ENCODE measurements around the gene INHBE.

INHBE gene

DNA sequence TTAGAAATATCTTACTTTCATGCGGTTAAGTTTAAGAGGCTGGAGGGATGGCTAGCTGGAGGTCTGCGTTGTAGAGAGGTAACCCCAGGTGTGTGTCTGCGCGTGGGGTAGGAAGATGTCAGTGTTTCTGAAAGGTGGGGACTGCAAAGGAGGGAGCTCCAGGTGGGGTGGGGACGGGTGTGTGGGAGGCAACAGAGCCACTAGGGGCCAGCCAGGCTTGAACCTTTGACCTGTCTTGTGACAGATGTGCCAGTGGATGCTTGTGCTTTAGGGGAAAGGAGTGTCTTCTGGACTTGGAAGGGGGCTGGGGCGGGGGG lies 5.3 kb downstream of the INHBE start:
- H3K4me3 ChIP-seq (ENCODE audit: low read depth in 1 of 2, low read length in 2 of 2) = peak overlapping the region; percentile 12 to 62
- peaks cover 19 to 37% of the 10 kb centered on the region in 2 donors for H3K4me1 ChIP-seq (ENCODE audit: control insufficient read depth in 1 of 2, insufficient read depth in 2 of 2, low read length in 2 of 2)
- H3K9me3 ChIP-seq (ENCODE audit: control insufficient read depth in 1 of 2, low read length in 2 of 2) = no peaks in the 10 kb centered on the region
- no peak overlapping the region for H3K9ac ChIP-seq (ENCODE audit: low read depth in 1 of 2, low read length in 2 of 2)
- H3K36me3 ChIP-seq (ENCODE audit: control insufficient read depth in 1 of 2, insufficient read depth in 2 of 2, low read length in 2 of 2) = no peaks in the 10 kb centered on the region
- H3K27ac ChIP-seq (ENCODE audit: low read depth, low read length) = no peak overlapping the region
- H3K27me3 ChIP-seq (ENCODE audit: control insufficient read depth in 1 of 2, insufficient read depth in 2 of 2, low read length in 2 of 2) = peaks cover 5 to 13% of the 10 kb centered on the region in 2 donors

DNA sequence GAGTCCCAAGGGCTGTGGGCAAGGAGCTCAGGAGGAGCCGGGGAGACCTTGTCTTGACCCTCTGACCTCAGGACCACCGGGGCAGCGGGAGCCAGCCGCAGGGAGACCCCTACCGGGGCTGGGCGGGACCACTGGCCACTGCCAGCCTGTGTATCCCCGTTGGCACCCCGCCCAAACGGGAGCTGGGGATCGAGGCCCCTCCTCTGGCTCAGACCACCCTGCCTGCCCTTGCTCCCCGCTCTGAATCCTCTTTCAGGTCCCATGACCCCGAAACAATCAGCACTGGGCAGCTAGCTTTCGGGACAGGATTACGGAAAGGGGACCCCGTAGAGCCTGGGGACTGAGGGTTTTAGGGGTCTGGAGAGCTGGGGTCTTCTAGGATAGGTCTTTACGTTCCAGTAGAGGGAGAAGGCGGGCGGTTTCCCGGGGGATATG lies 5.8 kb downstream of the INHBE start:
- peak overlapping the region; percentile 0 for H3K27ac ChIP-seq (ENCODE audit: low read depth, low read length)
- peaks cover 15 to 33% of the 10 kb centered on the region in 2 donors for H3K4me1 ChIP-seq (ENCODE audit: control insufficient read depth in 1 of 2, insufficient read depth in 2 of 2, low read length in 2 of 2)
- peak overlapping the region; percentile 62 to 85 for H3K4me3 ChIP-seq (ENCODE audit: low read depth in 1 of 2, low read length in 2 of 2)

DNA sequence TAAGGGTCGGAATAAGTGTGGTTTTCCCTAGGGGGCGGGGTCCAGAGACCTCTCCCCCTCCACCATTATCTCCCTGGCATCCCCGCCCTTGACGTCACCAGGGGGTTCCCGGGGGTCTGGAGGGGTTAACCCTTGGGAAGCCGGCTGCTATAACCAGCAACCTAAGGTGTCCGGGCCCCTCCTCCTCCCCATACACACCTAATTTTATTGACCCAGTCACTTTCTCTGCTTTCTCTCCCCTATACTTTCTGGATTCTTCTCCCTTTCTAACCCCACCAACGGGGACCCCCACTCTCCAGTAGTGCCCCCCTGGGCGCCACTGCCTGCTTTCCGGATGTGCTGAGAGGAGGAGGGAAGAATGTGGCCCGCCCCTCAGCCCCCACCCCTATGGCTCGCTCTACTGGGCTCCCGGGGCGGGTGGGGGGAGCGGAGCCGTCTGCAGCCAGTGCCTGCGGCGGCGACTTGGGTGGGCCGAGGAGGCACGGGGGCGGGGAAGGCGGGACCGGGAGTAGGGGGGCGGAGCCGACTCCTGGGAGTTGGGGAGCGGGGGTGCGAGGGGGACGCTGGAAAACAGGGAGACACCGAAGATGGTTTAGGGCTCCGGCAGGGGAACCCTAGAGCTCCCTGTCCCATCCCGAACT lies 6.3 kb downstream of the INHBE start:
- Histone ChIP-seq H3K27ac (ENCODE audit: low read depth, low read length) (peak overlapping the region; percentile 48), H3K36me3 (ENCODE audit: control insufficient read depth in 1 of 2, insufficient read depth in 2 of 2, low read length in 2 of 2) (no peaks in the 10 kb centered on the region), H3K4me3 (ENCODE audit: low read depth in 1 of 2, low read length in 2 of 2) (peak overlapping the region; percentile 79 to 85), H3K27me3 (ENCODE audit: control insufficient read depth in 1 of 2, insufficient read depth in 2 of 2, low read length in 2 of 2) (peaks cover 5 to 13% of the 10 kb centered on the region in 2 donors), H3K4me1 (ENCODE audit: control insufficient read depth in 1 of 2, insufficient read depth in 2 of 2, low read length in 2 of 2) (peaks cover 11 to 30% of the 10 kb centered on the region in 2 donors), H3K9me3 (ENCODE audit: control insufficient read depth in 1 of 2, low read length in 2 of 2) (no peaks in the 10 kb centered on the region), H3K9ac (ENCODE audit: low read depth in 1 of 2, low read length in 2 of 2) (peak overlapping the region; percentile 62 to 64)

More for the DNA sequence above, 5.8 kb downstream of the INHBE start:
- H3K36me3 ChIP-seq (ENCODE audit: control insufficient read depth in 1 of 2, insufficient read depth in 2 of 2, low read length in 2 of 2) = no peaks in the 10 kb centered on the region
- peak overlapping the region; percentile 38 to 52 for H3K9ac ChIP-seq (ENCODE audit: low read depth in 1 of 2, low read length in 2 of 2)
- peaks cover 5 to 13% of the 10 kb centered on the region in 2 donors for H3K27me3 ChIP-seq (ENCODE audit: control insufficient read depth in 1 of 2, insufficient read depth in 2 of 2, low read length in 2 of 2)
- no peaks in the 10 kb centered on the region for H3K9me3 ChIP-seq (ENCODE audit: control insufficient read depth in 1 of 2, low read length in 2 of 2)

DNA sequence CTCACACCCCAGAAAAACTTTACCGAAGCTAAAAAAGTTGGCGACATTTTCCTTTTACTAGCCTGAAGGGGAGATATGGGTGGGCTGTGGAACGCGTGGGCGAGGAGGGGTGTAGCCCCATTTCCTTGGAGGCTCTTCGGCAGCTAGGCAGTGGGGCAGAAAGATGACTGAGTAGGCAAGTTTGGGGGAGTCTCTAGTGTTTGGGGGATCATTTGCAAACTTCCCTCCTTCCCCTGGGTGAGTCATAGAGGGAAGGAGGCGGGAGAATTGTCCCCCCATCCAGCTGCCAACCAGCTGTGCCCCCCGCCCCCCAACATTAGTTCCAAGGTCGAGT lies 6.8 kb downstream of the INHBE start:
- Histone ChIP-seq H3K27me3 (ENCODE audit: control insufficient read depth in 1 of 2, insufficient read depth in 2 of 2, low read length in 2 of 2) (peaks cover 5 to 13% of the 10 kb centered on the region in 2 donors), H3K27ac (ENCODE audit: low read depth, low read length) (peak overlapping the region; percentile 48), H3K4me3 (ENCODE audit: low read depth in 1 of 2, low read length in 2 of 2) (peak overlapping the region; percentile 79 to 85), H3K9ac (ENCODE audit: low read depth in 1 of 2, low read length in 2 of 2) (peak overlapping the region; percentile 62 to 64), H3K4me1 (ENCODE audit: control insufficient read depth in 1 of 2, insufficient read depth in 2 of 2, low read length in 2 of 2) (peaks cover 11 to 30% of the 10 kb centered on the region in 2 donors), H3K36me3 (ENCODE audit: control insufficient read depth in 1 of 2, insufficient read depth in 2 of 2, low read length in 2 of 2) (no peaks in the 10 kb centered on the region), H3K9me3 (ENCODE audit: control insufficient read depth in 1 of 2, low read length in 2 of 2) (no peaks in the 10 kb centered on the region)

DNA sequence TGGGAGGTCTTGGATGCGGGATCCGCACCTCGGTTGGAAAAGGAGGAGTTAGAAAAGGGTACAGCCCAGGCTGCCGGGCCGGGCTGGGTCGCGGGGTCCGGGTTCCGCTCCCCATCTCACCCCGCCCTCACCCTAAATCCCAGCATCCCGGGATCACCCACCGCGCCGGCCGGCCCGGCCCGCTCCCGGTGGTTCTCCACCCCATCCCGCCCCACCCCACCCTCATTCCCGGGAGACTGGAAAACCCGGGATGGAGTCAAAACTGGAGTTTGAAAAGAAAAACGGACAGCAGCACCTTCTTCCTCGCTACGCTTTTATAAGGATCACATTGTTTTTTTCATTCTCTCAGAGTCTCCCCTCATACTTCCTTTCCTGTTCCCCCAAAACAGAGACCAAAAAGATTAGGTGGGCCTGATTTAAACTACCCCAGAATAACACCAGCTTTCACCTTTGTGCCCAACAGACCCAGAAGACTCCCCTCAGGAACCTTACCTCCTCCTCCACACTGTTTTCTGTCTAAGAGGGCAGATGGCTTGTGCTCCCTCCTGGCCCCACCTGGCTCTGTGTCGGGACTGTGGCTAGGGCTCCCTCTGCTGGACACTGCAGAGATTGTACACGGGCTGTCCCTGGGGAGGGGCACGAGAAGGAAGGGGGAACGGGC lies 7.3 kb downstream of the INHBE start:
- Histone ChIP-seq H3K4me1 (ENCODE audit: control insufficient read depth in 1 of 2, insufficient read depth in 2 of 2, low read length in 2 of 2) (peaks cover 11 to 30% of the 10 kb centered on the region in 2 donors), H3K36me3 (ENCODE audit: control insufficient read depth in 1 of 2, insufficient read depth in 2 of 2, low read length in 2 of 2) (no peaks in the 10 kb centered on the region), H3K9ac (ENCODE audit: low read depth in 1 of 2, low read length in 2 of 2) (peak overlapping the region; percentile 38 to 63), H3K9me3 (ENCODE audit: control insufficient read depth in 1 of 2, low read length in 2 of 2) (no peaks in the 10 kb centered on the region), H3K4me3 (ENCODE audit: low read depth in 1 of 2, low read length in 2 of 2) (peak overlapping the region; percentile 79 to 85), H3K27ac (ENCODE audit: low read depth, low read length) (peak overlapping the region; percentile 73), H3K27me3 (ENCODE audit: control insufficient read depth in 1 of 2, insufficient read depth in 2 of 2, low read length in 2 of 2) (peaks cover 5 to 13% of the 10 kb centered on the region in 2 donors)

DNA sequence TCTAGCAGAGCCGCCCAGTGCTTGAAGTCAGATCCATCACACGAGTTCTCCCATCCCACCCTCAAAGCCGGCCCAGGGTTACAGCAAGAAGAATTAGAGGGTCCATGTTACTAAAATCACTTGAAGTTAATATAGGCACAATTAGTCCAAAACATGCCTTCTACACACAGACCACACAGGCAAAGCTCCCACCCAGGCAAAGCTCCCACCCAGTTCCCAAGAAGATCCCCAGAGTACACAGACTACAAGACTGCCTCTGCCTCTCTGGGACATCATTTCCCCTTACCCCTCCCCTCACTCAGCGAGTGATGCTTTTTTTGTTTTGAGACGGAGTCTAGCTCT lies 7.8 kb downstream of the INHBE start:
- no peaks in the 10 kb centered on the region for H3K36me3 ChIP-seq (ENCODE audit: control insufficient read depth in 1 of 2, insufficient read depth in 2 of 2, low read length in 2 of 2)
- H3K9ac ChIP-seq (ENCODE audit: low read depth in 1 of 2, low read length in 2 of 2) = peak overlapping the region in 1 of 2 donors; percentile 63
- H3K27ac ChIP-seq (ENCODE audit: low read depth, low read length) = no peak overlapping the region
- H3K9me3 ChIP-seq (ENCODE audit: control insufficient read depth in 1 of 2, low read length in 2 of 2) = no peaks in the 10 kb centered on the region
- H3K27me3 ChIP-seq (ENCODE audit: control insufficient read depth in 1 of 2, insufficient read depth in 2 of 2, low read length in 2 of 2) = peaks cover 5 to 13% of the 10 kb centered on the region in 2 donors
- H3K4me1 ChIP-seq (ENCODE audit: control insufficient read depth in 1 of 2, insufficient read depth in 2 of 2, low read length in 2 of 2) = peaks cover 11 to 30% of the 10 kb centered on the region in 2 donors
- peak overlapping the region; percentile 79 to 85 for H3K4me3 ChIP-seq (ENCODE audit: low read depth in 1 of 2, low read length in 2 of 2)

DNA sequence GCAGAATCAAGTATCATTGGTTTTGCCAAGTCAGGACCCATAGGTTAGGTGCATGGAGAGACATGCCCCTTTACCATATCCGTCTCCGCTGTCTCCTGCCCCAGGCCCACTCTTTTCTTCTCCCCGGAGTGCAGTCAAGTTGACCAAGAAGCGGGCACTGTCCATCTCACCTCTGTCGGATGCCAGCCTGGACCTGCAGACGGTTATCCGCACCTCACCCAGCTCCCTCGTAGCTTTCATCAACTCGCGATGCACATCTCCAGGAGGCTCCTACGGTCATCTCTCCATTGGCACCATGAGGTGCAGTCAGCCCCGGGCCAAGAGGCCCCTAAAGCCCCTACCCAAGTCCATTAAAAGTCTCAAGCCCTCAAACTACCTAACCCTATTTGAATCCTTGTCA lies 9.5 kb downstream of the INHBE start:
- Histone ChIP-seq H3K27ac (ENCODE audit: low read depth, low read length) (no peak overlapping the region), H3K9me3 (ENCODE audit: control insufficient read depth in 1 of 2, low read length in 2 of 2) (no peaks in the 10 kb centered on the region), H3K9ac (ENCODE audit: low read depth in 1 of 2, low read length in 2 of 2) (no peak overlapping the region), H3K27me3 (ENCODE audit: control insufficient read depth in 1 of 2, insufficient read depth in 2 of 2, low read length in 2 of 2) (peaks cover 5 to 13% of the 10 kb centered on the region in 2 donors), H3K4me3 (ENCODE audit: low read depth in 1 of 2, low read length in 2 of 2) (no peak overlapping the region), H3K4me1 (ENCODE audit: control insufficient read depth in 1 of 2, insufficient read depth in 2 of 2, low read length in 2 of 2) (peaks cover 9 to 21% of the 10 kb centered on the region in 2 donors), H3K36me3 (ENCODE audit: control insufficient read depth in 1 of 2, insufficient read depth in 2 of 2, low read length in 2 of 2) (peaks cover 0 to 5% of the 10 kb centered on the region in 2 donors)

DNA sequence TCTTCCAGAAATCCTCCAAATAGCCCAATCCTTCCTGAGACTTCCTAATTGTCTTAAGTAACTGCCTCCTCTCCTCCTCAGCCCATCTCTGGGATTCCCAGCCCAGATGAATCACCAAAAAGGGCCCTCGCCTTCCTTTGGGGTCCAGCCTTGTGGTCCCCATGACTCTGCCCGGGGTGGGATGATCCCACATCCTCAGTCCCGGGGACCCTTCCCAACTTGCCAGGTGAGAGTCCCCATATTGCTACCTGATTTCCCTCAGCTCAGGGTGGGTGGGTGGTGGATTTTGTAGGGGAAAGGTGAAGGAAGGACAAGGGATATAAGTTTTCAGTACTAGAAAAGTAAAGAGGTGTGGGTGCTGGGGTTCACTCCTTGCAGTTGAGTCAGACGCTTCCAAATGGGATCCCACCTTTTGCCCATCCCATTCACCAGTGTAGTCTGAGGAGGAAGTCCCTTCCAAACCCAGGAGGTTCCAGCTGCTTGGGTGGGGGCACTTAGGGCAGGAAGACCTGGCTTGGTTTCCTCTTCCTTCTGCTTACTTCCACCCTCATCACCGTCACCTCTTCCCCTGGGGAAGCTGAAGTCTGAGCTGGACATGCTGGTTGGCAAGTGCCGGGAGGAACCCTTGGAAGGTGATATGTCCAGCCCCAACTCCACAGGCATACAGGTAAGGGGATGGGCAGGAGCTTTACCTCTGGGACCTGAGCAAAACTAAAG lies 10.1 kb downstream of the INHBE start:
- H3K9ac ChIP-seq (ENCODE audit: low read depth in 1 of 2, low read length in 2 of 2) = no peak overlapping the region
- H3K27ac ChIP-seq (ENCODE audit: low read depth, low read length) = no peak overlapping the region
- no peak overlapping the region for H3K4me3 ChIP-seq (ENCODE audit: low read depth in 1 of 2, low read length in 2 of 2)
- H3K9me3 ChIP-seq (ENCODE audit: control insufficient read depth in 1 of 2, low read length in 2 of 2) = no peaks in the 10 kb centered on the region
- peaks cover 16 to 25% of the 10 kb centered on the region in 2 donors for H3K4me1 ChIP-seq (ENCODE audit: control insufficient read depth in 1 of 2, insufficient read depth in 2 of 2, low read length in 2 of 2)
- H3K27me3 ChIP-seq (ENCODE audit: control insufficient read depth in 1 of 2, insufficient read depth in 2 of 2, low read length in 2 of 2) = peaks cover 5 to 12% of the 10 kb centered on the region in 2 donors
- peaks cover 0 to 7% of the 10 kb centered on the region in 2 donors for H3K36me3 ChIP-seq (ENCODE audit: control insufficient read depth in 1 of 2, insufficient read depth in 2 of 2, low read length in 2 of 2)

DNA sequence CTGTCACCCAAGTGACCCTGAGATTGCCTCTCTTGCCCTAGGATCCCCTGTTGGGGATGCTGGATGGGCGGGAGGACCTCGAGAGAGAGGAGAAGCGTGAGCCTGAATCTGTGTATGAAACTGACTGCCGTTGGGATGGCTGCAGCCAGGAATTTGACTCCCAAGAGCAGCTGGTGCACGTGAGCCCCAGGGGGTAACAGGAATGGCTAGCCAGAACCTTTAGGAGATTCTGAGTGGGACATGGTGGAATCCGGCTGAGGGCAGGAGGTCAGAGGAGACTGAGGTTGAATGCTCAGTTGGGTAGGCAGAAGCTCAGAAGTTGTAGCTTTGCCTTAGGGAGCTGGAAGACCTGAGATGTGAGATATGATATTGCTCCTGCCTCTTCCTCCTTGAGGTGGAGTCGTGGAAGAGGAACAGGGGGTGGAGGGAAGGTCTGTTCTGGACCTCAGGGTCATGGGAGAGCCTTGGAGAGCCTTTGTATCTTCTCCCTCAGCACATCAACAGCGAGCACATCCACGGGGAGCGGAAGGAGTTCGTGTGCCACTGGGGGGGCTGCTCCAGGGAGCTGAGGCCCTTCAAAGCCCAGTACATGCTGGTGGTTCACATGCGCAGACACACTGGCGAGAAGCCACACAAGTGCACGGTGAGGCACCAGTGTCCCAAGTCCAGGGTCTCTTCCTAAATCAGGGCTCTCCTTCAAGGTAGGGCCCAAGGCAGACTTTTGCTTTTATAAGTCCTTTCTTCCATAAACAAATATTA lies 10.8 kb downstream of the INHBE start:
- H3K4me1 ChIP-seq (ENCODE audit: control insufficient read depth in 1 of 2, insufficient read depth in 2 of 2, low read length in 2 of 2) = peaks cover 20 to 25% of the 10 kb centered on the region in 2 donors
- H3K9ac ChIP-seq (ENCODE audit: low read depth in 1 of 2, low read length in 2 of 2) = no peak overlapping the region
- no peaks in the 10 kb centered on the region for H3K9me3 ChIP-seq (ENCODE audit: control insufficient read depth in 1 of 2, low read length in 2 of 2)
- H3K27me3 ChIP-seq (ENCODE audit: control insufficient read depth in 1 of 2, insufficient read depth in 2 of 2, low read length in 2 of 2) = peaks cover 1 to 5% of the 10 kb centered on the region in 2 donors
- H3K27ac ChIP-seq (ENCODE audit: low read depth, low read length) = no peak overlapping the region
- no peak overlapping the region for H3K4me3 ChIP-seq (ENCODE audit: low read depth in 1 of 2, low read length in 2 of 2)
- peaks cover under 1 to 15% of the 10 kb centered on the region in 2 donors for H3K36me3 ChIP-seq (ENCODE audit: control insufficient read depth in 1 of 2, insufficient read depth in 2 of 2, low read length in 2 of 2)

All from duodenal mucosa (tissue), 2 donors.